Measurements from ENCODE around the gene MTREX. TPM values are rescaled to one million over a fixed set of nuclear protein-coding genes. Genes with fewer than 3 reads are reported as not detected.

MTREX gene
- total RNA-seq, 1 experiment from 2014 or later, result 25.6 TPM

GRCh38 chr5:55427157-55427556, 119.4 kb downstream of the MTREX start:
- H3K9me2 ChIP-seq (replicated peaks; ENCODE audit: low read length), result no peaks in the 10 kb centered on the region
- H3K79me2 ChIP-seq (ENCODE audit: low read length), result no peaks in the 10 kb centered on the region
- H3F3A ChIP-seq (ENCODE audit: low read length, unreplicated experiment), result no peaks in the 10 kb centered on the region
- peaks cover 16% of the 10 kb centered on the region; the same call in 1 of the 2 replicates for H3K36me3 ChIP-seq (ENCODE audit: low read depth, low read length)
- no peak overlapping the region for H2AFZ ChIP-seq (ENCODE audit: low read length)
- TF ChIP-seq, protein P1, sequence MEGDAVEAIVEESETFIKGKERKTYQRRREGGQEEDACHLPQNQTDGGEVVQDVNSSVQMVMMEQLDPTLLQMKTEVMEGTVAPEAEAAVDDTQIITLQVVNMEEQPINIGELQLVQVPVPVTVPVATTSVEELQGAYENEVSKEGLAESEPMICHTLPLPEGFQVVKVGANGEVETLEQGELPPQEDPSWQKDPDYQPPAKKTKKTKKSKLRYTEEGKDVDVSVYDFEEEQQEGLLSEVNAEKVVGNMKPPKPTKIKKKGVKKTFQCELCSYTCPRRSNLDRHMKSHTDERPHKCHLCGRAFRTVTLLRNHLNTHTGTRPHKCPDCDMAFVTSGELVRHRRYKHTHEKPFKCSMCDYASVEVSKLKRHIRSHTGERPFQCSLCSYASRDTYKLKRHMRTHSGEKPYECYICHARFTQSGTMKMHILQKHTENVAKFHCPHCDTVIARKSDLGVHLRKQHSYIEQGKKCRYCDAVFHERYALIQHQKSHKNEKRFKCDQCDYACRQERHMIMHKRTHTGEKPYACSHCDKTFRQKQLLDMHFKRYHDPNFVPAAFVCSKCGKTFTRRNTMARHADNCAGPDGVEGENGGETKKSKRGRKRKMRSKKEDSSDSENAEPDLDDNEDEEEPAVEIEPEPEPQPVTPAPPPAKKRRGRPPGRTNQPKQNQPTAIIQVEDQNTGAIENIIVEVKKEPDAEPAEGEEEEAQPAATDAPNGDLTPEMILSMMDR (conservative IDR thresholded peaks at IDR 0.05; ENCODE audit: low read depth, low read length), result no peak
- no peak for TF ChIP-seq EZH2 (IDR thresholded peaks at IDR 0.05; ENCODE audit: low read length, unreplicated experiment)
- no peak for TF ChIP-seq EZH2phosphoT487 (IDR thresholded peaks at IDR 0.05; ENCODE audit: borderline replicate concordance, low read length)
- BruUV-seq (replicated peaks), result no TSS peak
- intact Hi-C loops (cut with micrococcal nuclease), result no loop called here
- H3K27me3 ChIP-seq (ENCODE audit: low read length), result no peaks in the 10 kb centered on the region
- ATAC-seq (peak; percentile 27; the same call in 1 of the 2 replicates), DNase-seq (peak; percentile 13)
- CTCF ChIA-PET, result no interaction called here
- no peak overlapping the region for H3K9ac ChIP-seq (ENCODE audit: low read length)
- H3K4me3 ChIP-seq (ENCODE audit: low read length), result no peak overlapping the region
- no peak overlapping the region for H3K4me2 ChIP-seq (ENCODE audit: low read length)
- H3K9me3 ChIP-seq (ENCODE audit: low read length), result no peaks in the 10 kb centered on the region
- no peaks in the 10 kb centered on the region for H3K4me1 ChIP-seq (ENCODE audit: insufficient read depth, low read length)
- POLR2A ChIA-PET (ENCODE audit: unreplicated experiment), result interaction anchor here (0.7 kb wide), 1 partner anchor 63 kb away, joined by 6 read pairs; no protein-coding TSS in a partner anchor
- no peaks in the 10 kb centered on the region for H4K20me1 ChIP-seq (ENCODE audit: low read length)
- no peak overlapping the region for H3K27ac ChIP-seq (ENCODE audit: low read length)

GRCh38 chr5:55429221-55429612, 121.4 kb downstream of the MTREX start:
- POLR2A ChIA-PET (ENCODE audit: unreplicated experiment), result no interaction called here
- intact Hi-C loops (cut with micrococcal nuclease), result no loop called here
- Histone ChIP-seq H3K4me1 (ENCODE audit: insufficient read depth, low read length) (no peaks in the 10 kb centered on the region), H3K9me2 (replicated peaks; ENCODE audit: low read length) (no peaks in the 10 kb centered on the region), H2AFZ (ENCODE audit: low read length) (no peak overlapping the region), H3K79me2 (ENCODE audit: low read length) (no peaks in the 10 kb centered on the region), H3F3A (ENCODE audit: low read length, unreplicated experiment) (no peaks in the 10 kb centered on the region), H3K27ac (ENCODE audit: low read length) (no peak overlapping the region), H3K9me3 (ENCODE audit: low read length) (no peaks in the 10 kb centered on the region), H3K9ac (ENCODE audit: low read length) (no peak overlapping the region), H3K27me3 (ENCODE audit: low read length) (no peaks in the 10 kb centered on the region), H3K36me3 (ENCODE audit: low read depth, low read length) (0 out of 2 replicates have a peak, but pooled peaks cover 4% of the 10 kb centered on the region), H3K4me2 (ENCODE audit: low read length) (no peak overlapping the region), H3K4me3 (ENCODE audit: low read length) (no peak overlapping the region), H4K20me1 (ENCODE audit: low read length) (no peaks in the 10 kb centered on the region)
- no TSS peak for BruUV-seq (replicated peaks)
- no peak for ATAC-seq
- no peak for TF ChIP-seq EZH2phosphoT487 (IDR thresholded peaks at IDR 0.05; ENCODE audit: borderline replicate concordance, low read length)
- TF ChIP-seq, protein P1 (conservative IDR thresholded peaks at IDR 0.05; ENCODE audit: low read depth, low read length), result no peak
- no peak for TF ChIP-seq EZH2 (IDR thresholded peaks at IDR 0.05; ENCODE audit: low read length, unreplicated experiment)
- no peak for DNase-seq
- CTCF ChIA-PET, result no interaction called here

GRCh38 chr5:55429613-55430253, 121.9 kb downstream of the MTREX start:
- Histone ChIP-seq H3K79me2 (ENCODE audit: low read length) (no peaks in the 10 kb centered on the region), H3K4me2 (ENCODE audit: low read length) (no peak overlapping the region), H3K4me1 (ENCODE audit: insufficient read depth, low read length) (no peaks in the 10 kb centered on the region), H3K9ac (ENCODE audit: low read length) (no peak overlapping the region), H2AFZ (ENCODE audit: low read length) (no peak overlapping the region), H3K27me3 (ENCODE audit: low read length) (no peaks in the 10 kb centered on the region), H3K9me2 (replicated peaks; ENCODE audit: low read length) (no peaks in the 10 kb centered on the region), H4K20me1 (ENCODE audit: low read length) (no peaks in the 10 kb centered on the region), H3K36me3 (ENCODE audit: low read depth, low read length) (0 out of 2 replicates have a peak, but pooled peaks cover 4% of the 10 kb centered on the region), H3K9me3 (ENCODE audit: low read length) (no peaks in the 10 kb centered on the region), H3F3A (ENCODE audit: low read length, unreplicated experiment) (no peaks in the 10 kb centered on the region), H3K27ac (ENCODE audit: low read length) (no peak overlapping the region), H3K4me3 (ENCODE audit: low read length) (no peak overlapping the region)
- intact Hi-C loops (cut with micrococcal nuclease), result no loop called here
- TF ChIP-seq, protein P1 (conservative IDR thresholded peaks at IDR 0.05; ENCODE audit: low read depth, low read length), result no peak
- ChIA-PET CTCF (no interaction called here), POLR2A (ENCODE audit: unreplicated experiment) (no interaction called here)
- DNase-seq (no peak), ATAC-seq (no peak)
- no TSS peak for BruUV-seq (replicated peaks)
